Muscle of arm (tissue), 12 donors: Measurements from ENCODE around the gene PLLP. TPM values are rescaled to one million over a fixed set of nuclear protein-coding genes. Genes with fewer than 3 reads are reported as not detected.

Experiments
- DNase-seq: peaks from one replicate; pipeline ENCODE4 v3.0.0-alpha.2; 2013
- polyA plus RNA-seq, 12 donors: library from polyadenylated mRNA; unstranded; fragments of 120-200 nt; gene quantifications; one replicate each; pipeline ENCODE4 v1.2.1, GENCODE V29; 2013; ENCODE audit not compliant: insufficient read length in 12 of 12

Gene PLLP
- polyA plus RNA-seq, 12 donors: 0.84 to 31.7 (median 1.2) TPM; not detected in 1

DNA sequence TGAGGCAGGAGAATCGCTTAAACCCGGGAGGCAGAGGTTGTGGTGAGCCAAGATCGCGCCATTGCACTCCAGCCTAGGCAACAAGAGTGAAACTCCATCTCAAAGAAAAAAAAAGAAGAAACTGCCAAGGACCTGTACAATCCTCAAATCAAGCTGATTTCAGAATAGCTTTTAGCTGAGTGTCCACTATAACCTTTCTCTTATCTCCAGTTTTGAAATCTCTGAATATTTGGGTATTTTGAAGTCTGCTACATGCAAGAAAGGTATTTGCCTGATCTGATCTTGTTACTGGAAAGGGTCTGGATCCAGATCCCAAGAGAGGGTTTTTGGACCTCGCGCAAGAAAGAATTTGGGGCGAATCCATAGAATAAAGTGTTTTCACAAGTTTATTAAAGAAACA is 58.5 kb downstream of the PLLP start:
- no peak for DNase-seq

DNA sequence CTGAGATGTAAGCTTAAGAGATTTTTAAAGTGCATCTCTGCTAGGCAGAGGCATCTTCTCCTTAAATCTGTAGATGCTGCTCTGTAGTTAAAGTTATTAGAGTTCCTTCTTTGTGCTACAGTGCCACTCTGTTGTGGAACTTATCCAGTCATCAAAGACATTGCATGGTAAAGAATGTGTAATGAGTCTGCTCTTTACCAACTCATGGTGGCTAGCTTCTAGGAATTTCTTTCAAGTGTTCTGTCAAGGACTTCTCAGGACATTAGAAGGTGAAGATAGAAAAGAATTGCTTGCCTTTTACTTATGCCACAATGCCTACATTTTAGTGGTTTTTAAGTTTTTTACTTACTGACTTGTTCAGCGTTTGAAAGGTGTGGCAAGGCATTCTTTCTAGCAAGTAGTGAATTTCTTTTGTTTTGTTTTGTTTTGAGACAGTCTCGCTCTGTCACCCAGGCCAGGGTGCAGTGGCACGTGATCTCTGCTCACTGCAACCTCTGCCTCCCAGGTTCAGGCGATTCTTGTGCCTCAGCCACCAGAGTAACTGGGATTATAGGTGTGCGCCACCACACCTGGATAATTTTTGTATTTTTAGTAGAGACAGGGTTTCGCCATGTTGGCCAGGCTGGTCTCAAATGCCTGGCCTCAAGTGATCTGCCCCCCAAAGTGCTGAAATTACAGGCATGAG is 59.7 kb downstream of the PLLP start:
- DNase-seq: no peak

DNA sequence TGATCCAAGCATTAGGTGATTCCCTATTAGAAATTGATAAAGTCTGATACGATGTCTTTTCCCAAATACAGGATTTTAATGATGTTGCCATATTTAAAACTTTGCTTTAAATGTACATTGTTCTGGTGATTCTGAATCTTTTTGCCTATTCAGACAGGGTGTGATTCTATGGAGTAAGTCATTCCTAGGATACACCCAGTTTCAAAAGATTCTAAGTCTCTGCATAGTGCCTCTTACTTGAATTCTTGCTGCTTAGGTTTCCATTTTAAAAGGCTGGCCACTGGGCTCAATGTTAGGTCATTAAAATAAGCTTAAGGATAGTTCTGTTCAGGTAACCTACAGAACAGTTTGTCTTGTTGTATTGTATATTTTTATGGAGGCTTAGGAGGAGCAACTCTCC is 61.4 kb downstream of the PLLP start:
- no peak for DNase-seq

DNA sequence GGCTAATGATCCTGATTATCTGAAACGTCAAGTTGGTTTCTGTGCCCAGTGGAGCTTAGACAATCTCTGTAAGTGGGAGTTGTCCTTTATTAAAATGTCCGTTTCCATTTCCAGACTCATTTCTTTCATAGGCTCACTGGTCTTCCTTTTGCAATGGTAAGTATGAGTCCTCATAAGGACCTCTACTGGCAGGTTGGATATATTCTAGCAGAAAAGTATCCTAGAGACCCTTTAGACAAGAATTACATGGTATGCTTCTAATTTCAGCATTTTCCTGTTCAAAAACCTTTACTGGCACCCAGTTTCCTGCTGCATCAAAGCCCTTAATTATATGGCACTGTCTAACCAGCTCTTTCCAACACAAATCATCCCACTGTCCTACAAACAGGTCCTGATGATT is 67.5 kb downstream of the PLLP start:
- DNase-seq: no peak

DNA sequence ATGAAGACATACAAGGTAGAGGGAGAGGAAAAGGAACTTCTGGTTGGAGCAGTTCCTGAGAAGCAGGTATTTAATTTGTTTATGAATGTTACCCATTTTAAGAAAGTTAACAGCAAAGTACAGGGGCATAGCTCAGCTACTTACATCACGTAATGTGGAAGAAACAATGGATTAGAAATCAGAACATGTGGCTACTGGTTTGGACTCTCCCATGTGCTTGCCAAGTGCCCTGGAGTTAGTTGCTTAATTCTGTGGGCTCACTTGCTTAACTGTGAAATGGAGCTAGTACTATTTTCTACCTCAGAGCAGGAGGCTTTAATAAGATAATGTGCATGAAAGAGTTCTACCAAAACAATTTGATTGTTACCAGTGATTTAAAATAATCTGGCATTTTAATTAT is 71.0 kb downstream of the PLLP start:
- DNase-seq: no peak

DNA sequence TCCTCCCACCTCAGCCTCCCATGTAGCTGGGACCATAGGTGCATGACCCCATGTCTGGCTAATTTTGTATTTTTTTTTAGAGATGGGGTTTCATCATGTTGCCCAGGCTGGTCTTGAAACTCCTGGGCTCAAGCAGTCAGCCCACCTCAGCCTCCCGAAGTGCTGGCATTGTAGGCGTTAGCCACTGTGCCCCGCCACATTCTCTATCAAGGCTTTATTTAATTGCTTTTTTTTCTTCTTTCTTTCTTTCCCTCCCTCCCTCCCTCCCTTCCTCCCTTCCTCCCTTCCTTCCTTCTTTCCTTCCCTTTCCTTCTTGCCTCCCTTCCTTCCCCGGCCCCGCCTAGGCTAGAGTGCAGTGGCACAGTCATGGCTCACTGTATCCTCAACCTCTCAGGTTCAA is 74.7 kb downstream of the PLLP start:
- DNase-seq: no peak

DNA sequence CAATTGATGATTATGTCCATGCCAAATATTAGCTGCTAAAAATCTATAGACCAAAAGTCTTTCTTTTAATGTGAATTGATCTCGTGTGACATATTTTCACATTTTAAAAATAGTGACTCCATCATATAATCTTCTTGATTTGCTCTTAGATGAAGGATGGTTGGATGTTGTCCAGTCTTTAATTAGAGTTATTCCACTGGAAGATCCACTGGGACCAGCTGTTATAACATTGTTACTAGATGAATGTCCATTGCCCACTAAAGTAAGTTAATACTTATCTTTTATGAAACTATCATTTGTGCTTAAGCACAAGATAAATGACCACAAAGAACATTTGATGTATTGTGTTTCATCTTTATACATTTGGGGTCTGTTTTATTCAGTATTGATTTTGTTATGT is 75.5 kb downstream of the PLLP start:
- no peak for DNase-seq

Other genes with a start within 250 kb of the PLLP start
- gene CPNE2, start 192.1 kb downstream of the PLLP start, polyA plus RNA-seq: 10 to 100 TPM in 11 of 12 donors, not detected in 1; 23.0 to 50.7 (median 26.5) TPM
- gene PSME3IP1, start 98.6 kb downstream of the PLLP start, polyA plus RNA-seq: 10 to 100 TPM in 11 of 12 donors, not detected in 1; 46.4 to 99.6 (median 60.1) TPM
- 10 to 100 TPM in 11 of 12 donors, not detected in 1; 17.3 to 37.3 (median 27.7) TPM for gene RSPRY1, start 98.3 kb downstream of the PLLP start, polyA plus RNA-seq
- gene ARL2BP, start 39.4 kb downstream of the PLLP start, polyA plus RNA-seq: 10 to 100 TPM in 11 of 12 donors, not detected in 1; 39.5 to 57.2 (median 51.9) TPM
- under 1 TPM in 9 of 12 donors, not detected in 3; 0.05 to 0.88 (median 0.11) TPM for gene CCL22, start 74.1 kb upstream of the PLLP start, polyA plus RNA-seq
- 10 to 100 TPM in 1 of 12 donors, 1 to 10 TPM in 10, not detected in 1; 2.8 to 10.4 (median 4.3) TPM for gene CX3CL1, start 87.8 kb upstream of the PLLP start, polyA plus RNA-seq
- under 1 TPM in 1 of 12 donors, not detected in 11; 0.65 TPM for gene CCL17, start 120.1 kb upstream of the PLLP start, polyA plus RNA-seq
- 10 to 100 TPM in 11 of 12 donors, not detected in 1; 46.1 to 72.9 (median 58.4) TPM for gene CIAPIN1, start 162.7 kb upstream of the PLLP start, polyA plus RNA-seq
- gene COQ9, start 162.8 kb upstream of the PLLP start, polyA plus RNA-seq: 10 to 100 TPM in 11 of 12 donors, not detected in 1; 55.0 to 81.0 (median 65.5) TPM
- gene POLR2C, start 178.0 kb upstream of the PLLP start, polyA plus RNA-seq: 10 to 100 TPM in 11 of 12 donors, not detected in 1; 24.3 to 51.2 (median 47.1) TPM
- 10 to 100 TPM in 5 of 12 donors, 1 to 10 TPM in 6, not detected in 1; 6.6 to 33.0 (median 9.5) TPM for gene DOK4, start 201.8 kb upstream of the PLLP start, polyA plus RNA-seq